GM20000 (cell line): ENCODE data around the gene PCDHGA2.
A peak's percentile ranks its signal among the peaks of the same experiment; 100 is the strongest.
"Not testable (repeated sequence)": the region's sequence is repeated elsewhere in the genome, so short reads cannot be mapped to it uniquely, and the experiment has no call there.

Source experiments
- DNase-seq: peaks from one replicate; pipeline ENCODE4 v3.0.0; 2012; ENCODE audit warnings: low spot score
- CTCF ChIP-seq: IDR thresholded peaks from 2 replicates; pipeline ENCODE4 v1.5.1; 2012; ENCODE audit warnings: mild to moderate bottlenecking, control low read depth; ENCODE audit errors: extremely low read depth, missing control alignments

The PCDHGA2 gene

DNA sequence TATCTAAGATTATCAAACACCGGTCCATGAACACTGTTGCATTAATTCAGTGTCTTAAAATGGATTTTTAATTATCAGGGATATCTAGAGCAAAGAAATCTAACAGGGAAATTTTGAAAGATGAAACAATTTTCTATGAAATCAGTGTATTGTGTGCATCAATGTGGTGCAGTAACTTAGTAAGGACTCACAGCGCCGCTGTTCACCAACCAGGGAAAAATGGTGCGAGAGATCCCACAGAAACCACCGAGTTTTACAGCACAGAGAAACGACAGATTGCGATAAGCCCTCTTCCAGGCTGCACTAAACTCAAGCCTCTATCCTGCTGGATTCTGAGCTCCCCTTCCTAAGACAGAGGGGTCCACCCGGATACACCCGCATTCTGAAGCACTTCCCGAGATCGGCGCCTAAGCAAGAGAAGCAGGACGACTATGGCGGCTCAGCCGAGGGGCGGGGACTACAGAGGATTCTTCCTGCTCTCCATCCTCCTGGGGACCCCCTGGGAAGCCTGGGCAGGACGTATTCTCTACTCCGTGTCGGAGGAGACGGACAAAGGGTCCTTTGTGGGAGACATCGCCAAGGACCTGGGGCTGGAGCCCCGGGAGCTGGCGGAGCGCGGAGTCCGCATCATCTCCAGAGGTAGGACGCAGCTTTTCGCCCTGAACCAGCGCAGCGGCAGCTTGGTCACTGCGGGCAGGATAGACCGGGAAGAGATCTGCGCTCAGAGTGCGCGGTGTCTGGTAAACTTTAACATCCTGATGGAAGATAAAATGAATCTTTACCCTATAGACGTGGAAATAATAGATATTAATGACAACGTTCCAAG, 44.1 kb downstream of the PCDHGA2 start, which contains the start of gene PCDHGA7:
TSS of gene PCDHGA7 (plus strand) at position 274 of the 826 bp plus-strand sequence. CDS start at position 432, 158 bp downstream.
- DNase-seq = peak; percentile 65
- TF ChIP-seq CTCF = peak; percentile 30

GRCh38 chr5:141383345-141383744, 44.8 kb downstream of the PCDHGA2 start:
- no peak for TF ChIP-seq CTCF
- no peak for DNase-seq

DNA sequence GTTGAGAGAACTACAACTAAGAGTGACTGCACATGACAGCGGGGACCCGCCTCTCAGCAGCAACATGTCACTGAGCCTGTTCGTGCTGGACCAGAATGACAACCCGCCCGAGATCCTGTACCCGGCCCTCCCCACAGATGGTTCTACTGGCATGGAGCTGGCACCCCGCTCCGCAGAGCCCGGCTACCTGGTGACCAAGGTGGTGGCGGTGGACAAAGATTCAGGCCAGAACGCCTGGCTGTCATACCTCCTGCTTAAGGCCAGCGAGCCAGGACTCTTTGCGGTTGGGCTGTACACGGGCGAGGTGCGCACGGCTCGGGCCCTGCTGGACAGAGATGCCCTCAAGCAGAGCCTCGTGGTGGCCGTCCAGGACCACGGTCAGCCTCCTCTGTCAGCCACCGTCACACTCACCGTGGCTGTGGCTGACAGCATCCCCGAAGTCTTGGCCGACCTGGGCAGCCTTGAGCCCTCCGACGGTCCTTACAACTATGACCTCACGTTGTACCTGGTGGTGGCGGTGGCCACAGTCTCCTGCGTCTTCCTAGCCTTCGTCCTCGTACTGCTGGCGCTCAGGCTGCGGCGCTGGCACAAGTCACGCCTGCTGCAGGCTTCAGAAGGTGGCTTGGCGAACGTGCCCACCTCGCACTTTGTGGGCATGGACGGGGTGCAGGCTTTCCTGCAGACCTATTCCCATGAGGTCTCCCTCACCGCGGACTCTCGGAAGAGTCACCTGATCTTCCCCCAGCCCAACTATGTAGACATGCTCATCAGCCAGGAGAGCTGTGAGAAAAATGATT, 46.1 kb downstream of the PCDHGA2 start:
- no peak for DNase-seq
- TF ChIP-seq CTCF = no peak

DNA sequence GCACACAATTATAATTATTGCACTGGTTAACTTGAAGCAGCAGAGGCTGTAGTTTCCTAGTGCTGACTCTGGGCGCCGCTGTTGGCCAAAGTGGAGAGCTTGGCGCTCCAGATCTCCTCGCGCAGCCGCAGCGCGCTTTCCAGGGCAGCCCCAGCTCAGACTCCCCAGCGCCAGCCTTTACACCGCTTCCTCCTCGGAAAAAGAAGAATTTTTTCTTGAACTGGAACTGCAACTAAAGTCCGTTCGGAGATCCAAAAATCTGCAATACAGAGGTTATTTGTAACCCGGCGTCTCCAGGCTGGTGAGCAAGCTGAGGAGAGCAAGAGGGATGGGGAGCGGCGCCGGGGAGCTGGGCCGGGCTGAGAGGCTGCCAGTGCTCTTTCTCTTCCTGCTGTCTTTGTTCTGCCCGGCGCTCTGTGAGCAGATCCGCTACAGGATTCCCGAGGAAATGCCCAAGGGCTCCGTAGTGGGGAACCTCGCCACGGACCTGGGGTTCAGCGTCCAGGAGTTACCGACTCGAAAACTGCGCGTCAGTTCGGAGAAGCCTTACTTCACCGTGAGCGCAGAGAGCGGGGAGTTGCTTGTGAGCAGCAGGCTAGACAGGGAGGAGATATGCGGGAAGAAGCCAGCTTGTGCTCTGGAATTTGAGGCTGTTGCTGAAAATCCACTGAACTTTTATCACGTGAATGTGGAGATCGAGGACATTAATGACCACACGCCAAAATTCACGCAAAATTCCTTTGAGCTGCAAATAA, 49.2 kb downstream of the PCDHGA2 start, which contains the start of gene PCDHGB4:
TSS of gene PCDHGB4 (plus strand) at position 142 of the 755 bp plus-strand sequence. CDS start at position 329, 187 bp downstream.
- DNase-seq = not testable (repeated sequence)
- TF ChIP-seq CTCF = peak; percentile 47

- no peak for TF ChIP-seq CTCF
- DNase-seq = no peak
These were observed 50.1 kb downstream of the PCDHGA2 start for GRCh38 chr5:141388661-141389060.

- DNase-seq = no peak
- no peak for TF ChIP-seq CTCF
These were observed 50.8 kb downstream of the PCDHGA2 start for GRCh38 chr5:141389153-141390042.
